GM20000 (cell line): ENCODE results near the gene RPL38.

Source experiments
- DNase-seq: peaks from one replicate; pipeline ENCODE4 v3.0.0; 2012; ENCODE audit warnings: low spot score
- CTCF ChIP-seq: IDR thresholded peaks from 2 replicates; pipeline ENCODE4 v1.5.1; 2012; ENCODE audit warnings: mild to moderate bottlenecking, control low read depth; ENCODE audit errors: extremely low read depth, missing control alignments

Gene RPL38

GRCh38 chr17:74245871-74246270 lies 42.4 kb downstream of the RPL38 start:
- no peak for TF ChIP-seq CTCF
- no peak for DNase-seq

GRCh38 chr17:74249590-74250270 lies 46.3 kb downstream of the RPL38 start:
- no peak for DNase-seq
- no peak for TF ChIP-seq CTCF

GRCh38 chr17:74250324-74250995 lies 47.0 kb downstream of the RPL38 start:
- DNase-seq: no peak
- no peak for TF ChIP-seq CTCF

GRCh38 chr17:74251051-74251450 lies 47.6 kb downstream of the RPL38 start:
- DNase-seq: no peak
- no peak for TF ChIP-seq CTCF

GRCh38 chr17:74251569-74251968 lies 48.1 kb downstream of the RPL38 start:
- DNase-seq: no peak
- no peak for TF ChIP-seq CTCF

GRCh38 chr17:74252211-74252610 lies 48.7 kb downstream of the RPL38 start:
- no peak for DNase-seq
- no peak for TF ChIP-seq CTCF

GRCh38 chr17:74253036-74253435 lies 49.6 kb downstream of the RPL38 start:
- no peak for DNase-seq

More at GRCh38 chr17:74253036-74253435, 49.6 kb downstream of the RPL38 start:
- TF ChIP-seq CTCF: no peak
